Left renal cortex interstitium (tissue), 4 donors: ENCODE measurements around the gene TMEM132D. TPM values are rescaled to one million over a fixed set of nuclear protein-coding genes. Genes with fewer than 3 reads are reported as not detected.

ENCODE experiments used
- DNase-seq, 4 donors: peaks; one replicate each; pipeline ENCODE4 v3.0.0-alpha.2; 2013; ENCODE audit warnings: low read depth in 4 of 4, low spot score in 2 of 4, missing footprints in 1 of 4
- polyA plus RNA-seq, 4 donors: library from polyadenylated mRNA; unstranded; fragments of 120-200 nt; gene quantifications; one replicate each; pipeline ENCODE4 v1.2.1, GENCODE V29; 2013; ENCODE audit not compliant: insufficient read length in 4 of 4

Gene TMEM132D
- polyA plus RNA-seq, 4 donors = 1.2 to 2.3 (median 2.0) TPM

DNA sequence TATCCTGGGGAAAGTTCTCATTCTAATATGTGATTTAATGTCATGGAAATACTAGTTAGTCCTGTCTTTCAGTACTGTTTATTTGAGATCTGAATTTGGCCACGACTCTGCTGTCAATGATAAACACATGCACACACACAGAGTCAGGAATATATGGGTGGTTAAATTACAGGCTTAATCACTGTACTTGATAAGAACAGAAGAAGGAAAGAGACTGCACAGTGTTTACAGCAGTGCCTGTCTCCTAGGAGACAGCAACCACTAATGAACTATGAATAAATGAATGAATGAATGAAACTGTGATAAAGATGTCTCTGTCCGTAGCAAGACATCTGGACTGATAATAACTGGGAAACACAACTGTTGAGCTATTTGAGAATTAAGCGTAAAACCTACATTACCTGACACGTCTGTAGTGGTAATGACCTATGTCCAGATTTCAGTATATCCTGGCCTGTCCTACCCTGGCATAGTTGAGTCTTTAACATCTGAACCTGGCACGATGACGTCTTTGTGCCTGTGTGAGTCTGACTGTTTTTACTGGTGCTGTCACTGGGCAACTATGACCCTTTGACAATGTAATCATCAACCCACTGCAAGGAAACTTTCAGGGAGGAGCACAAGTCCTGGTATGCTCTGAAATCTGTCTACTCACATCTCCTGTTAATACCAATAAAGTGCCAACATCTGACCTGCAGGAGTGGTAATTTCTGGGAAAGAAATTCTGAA is 524.6 kb downstream of the TMEM132D start:
- no peak for DNase-seq

DNA sequence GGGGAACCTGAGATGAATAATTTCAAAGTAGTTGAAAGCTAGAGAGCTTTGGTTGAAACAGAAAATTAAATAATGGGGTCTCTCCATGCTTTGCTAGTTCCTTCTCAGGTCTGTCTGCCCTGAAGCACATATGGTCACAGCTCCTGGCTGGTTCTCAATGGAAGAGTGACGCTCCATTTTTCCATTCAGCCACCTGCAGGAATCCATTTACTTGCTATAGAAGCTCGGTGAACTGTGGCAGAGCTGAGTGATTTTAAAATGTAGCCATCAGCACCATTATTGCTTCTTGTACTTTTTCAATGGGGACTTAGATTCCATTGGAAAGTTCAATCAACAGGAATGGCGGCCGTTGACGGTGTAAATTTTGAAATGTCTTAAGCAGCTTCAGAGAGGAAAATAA is 525.3 kb downstream of the TMEM132D start:
- DNase-seq = no peak

DNA sequence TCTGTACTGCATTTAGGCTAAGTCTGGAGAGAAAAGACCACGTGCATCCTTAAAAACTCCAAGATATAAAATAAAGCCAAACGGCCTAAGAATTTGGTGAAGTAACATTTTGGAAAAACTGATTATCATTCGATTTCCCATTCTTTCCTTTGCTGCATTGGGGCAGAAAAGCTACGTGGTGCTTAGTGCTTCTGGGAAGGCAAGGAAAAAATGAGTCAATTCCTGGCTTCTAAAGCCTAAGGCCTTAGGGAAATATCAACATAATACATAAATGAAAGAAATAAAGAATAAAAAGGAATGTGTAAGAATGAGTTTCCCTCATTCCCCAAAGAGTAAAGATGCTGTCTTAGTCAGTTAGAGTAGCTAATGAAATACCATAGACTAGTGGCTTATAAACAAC is 530.1 kb downstream of the TMEM132D start:
- DNase-seq = no peak

DNA sequence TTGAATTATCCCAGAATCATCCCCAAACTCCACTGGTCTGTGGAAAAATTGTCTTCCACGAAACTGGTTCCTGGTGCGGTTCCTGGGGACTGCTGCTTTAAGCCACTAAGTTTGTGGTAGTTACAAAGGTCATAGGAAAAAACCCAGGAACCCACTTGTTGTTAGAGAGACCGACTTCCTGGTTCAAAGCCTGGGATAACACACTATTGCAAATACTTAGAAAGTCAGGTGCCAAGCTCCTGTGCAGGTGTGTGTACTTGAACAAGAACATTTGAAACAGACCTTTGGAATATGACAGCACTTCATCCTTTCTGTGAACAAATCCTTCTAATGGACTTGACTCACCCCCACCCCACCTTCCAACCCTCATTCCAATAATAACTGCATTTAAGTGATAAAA is 530.9 kb downstream of the TMEM132D start:
- no peak for DNase-seq

DNA sequence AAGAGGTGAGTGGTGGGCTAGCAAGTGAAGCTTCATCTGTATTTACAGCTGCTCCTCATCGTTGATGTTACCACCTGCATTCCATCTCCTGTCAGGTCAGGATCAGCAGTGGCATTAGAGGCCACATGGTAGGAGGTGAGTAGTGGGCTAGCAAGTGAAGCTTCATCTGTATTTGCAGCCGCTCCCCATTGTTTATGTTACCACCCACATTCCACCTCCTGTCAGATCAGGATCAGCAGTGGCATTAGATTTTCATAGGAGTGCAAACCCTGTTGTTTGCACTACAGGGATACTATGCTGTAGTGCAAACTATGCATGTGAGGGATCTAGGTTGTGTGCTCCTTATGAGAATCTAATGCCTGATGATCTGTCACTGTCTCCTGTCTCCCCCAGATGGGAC is 531.5 kb downstream of the TMEM132D start:
- no peak for DNase-seq

DNA sequence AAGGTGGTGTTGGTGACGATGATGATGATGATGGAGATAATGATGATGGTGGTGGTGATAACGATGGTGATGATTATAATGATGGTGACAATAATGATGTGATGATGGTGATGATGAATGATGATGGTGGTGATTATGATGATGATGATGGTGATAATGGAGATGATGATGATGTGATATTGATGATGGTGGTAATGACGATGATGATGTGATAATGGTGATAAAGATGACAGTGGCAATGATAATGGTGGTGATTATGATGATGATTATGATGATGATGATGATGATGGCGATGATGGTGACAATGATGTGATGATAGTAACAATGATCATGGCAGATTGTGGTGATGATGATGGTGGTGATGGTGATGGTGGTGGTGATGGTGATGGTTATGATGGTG is 532.6 kb downstream of the TMEM132D start:
- no peak for DNase-seq

DNA sequence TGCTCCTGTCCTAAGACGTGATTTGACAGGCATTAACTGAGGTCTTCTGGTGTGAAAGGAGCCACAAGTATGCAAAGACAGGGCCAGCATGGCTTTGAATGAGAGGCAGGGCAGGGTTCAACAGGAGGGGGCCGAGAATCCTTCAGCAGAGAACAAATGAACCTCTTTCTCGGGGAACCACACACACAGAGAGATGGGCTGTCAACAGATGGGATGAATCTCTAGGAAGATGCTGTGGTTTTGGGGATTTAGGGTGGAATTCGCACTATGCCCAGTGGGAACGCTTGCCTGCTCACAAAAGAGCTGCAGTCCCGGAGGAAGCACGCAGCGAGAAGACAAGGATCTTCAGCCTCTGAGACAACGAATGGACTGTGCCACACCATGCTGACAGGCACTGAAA is 537.2 kb downstream of the TMEM132D start:
- DNase-seq = no peak

DNA sequence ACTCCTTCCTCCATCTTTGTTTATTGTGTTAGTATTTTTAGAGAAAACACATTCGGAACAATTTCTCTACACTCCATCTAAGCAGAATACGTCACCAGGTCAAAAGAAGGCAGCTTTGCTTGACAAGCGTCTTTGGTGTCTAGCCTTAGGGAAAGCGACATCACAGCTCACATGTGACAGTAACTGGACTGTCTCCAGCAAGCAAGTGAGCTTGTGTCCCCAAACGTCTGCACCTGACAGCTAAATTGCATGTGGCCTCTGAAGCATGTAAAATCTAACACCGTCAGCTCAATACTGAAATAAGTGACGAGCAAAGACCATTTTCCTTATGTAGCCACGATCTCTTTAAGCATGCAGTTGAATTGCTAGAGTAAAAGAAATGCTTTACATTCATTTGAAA is 540.8 kb downstream of the TMEM132D start:
- no peak for DNase-seq

DNA sequence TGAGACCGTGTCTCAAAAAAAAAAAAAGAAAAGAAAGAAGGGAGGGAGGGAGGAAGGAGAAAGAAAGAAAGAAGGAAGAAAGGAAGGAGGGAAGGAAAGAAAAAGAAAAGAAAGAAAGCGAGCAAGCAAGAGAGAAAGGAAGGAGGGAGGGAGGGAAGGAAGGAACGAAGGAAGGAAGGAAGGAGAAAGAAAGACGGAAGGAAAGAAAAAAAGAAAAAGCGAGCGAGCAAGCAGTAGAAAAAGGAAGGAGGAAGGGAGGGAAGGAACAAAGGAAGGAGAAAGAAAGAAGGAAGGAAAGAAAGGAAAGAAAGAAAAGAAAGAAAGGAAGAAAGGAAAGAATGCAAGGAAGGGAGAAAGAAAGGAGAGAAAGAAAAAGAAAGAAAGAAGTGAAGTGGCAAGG is 546.6 kb downstream of the TMEM132D start:
- no peak for DNase-seq

DNA sequence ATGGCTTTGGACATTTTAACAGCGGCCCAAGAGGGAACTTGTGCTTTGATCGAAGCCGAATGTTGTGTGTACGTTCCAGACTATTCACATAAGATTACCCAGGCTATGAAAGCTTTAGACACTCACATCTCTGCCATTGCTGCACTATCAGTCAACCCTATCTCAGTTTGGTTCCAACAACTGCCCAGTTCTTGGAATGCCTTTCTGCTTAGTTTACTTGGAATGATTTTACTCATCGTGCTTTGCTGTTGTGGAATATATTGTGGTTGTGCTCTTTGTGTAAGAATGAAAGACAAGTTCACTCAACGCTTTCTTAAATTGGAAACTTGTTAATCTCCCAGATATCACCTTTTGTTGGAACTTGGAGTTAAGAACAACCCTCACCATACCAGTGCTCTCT is 552.3 kb downstream of the TMEM132D start:
- DNase-seq = no peak

DNA sequence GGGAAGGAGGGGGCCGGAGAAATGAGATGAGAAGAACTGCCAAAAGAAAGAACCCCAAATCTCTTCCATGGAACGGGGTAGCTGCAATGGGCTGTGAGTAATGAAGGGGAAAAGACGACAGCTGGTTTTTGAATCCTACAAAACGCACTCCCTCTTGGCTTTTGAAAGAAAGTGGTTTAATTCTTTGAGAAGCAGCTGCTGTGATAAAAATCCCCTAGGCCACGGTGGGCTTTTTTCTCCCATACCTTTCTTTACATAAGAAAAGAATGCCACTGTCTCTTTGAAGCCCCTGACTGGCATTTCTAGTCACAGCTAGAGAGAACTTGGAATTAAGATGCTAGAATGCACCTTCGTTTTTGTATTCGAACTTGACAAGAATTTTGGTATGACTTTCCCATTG is 564.5 kb downstream of the TMEM132D start:
- no peak for DNase-seq

DNA sequence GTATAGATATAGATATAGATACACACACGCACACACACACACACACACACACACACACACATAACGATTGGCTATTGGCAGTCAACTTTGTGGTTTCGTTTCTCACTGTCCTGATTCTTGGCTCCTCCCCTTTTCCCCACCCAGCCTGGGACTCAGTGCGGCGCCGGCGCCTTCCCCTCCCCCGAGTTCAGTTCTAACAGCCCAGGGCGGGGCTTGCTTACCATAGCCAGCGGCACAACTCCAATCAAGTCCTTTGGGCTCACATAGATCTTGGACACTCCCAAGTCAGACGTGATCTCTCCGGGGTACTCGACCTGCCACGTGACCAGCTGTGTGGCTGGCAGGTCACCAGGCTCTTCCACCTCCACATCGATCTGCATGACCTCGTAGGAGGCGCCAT is 566.4 kb downstream of the TMEM132D start:
- no peak for DNase-seq

DNA sequence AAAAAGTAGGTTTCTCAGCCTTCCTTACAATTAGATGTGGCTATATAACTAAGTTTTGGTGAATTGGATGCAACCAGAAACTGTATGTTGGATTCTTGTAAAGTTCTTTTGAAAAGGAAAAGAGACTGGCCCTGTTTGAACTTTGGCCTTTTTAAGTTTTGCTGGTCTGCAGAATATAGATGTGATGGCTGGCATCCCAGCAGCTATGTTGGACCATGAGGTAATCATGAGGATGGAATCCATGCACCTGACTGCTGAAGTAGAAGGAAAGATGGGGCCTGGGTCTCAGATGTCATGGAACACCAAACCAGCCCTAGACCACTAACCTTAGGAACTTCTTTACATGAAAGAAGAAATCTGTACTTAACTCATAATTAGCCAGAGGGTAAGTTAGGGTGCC is 568.1 kb downstream of the TMEM132D start:
- no peak for DNase-seq

DNA sequence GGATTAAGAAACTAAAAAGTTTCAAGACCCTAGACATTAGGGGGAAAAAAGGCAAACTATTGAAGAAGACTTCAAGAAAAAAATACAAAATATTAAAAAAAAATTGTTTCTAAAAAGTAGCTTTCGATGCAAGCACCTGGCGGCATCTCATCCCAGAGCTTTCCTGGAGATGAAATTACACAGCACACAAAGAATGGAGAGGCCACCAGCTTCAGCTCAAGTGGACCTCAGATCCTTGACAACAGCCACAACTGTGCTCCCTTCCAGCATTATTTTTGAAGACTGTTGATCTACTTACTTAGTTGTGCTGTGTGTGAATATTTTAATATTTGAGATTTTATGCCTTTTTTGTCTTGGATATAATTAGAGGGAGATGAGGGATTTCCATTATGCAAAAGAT is 571.5 kb downstream of the TMEM132D start:
- DNase-seq = no peak

DNA sequence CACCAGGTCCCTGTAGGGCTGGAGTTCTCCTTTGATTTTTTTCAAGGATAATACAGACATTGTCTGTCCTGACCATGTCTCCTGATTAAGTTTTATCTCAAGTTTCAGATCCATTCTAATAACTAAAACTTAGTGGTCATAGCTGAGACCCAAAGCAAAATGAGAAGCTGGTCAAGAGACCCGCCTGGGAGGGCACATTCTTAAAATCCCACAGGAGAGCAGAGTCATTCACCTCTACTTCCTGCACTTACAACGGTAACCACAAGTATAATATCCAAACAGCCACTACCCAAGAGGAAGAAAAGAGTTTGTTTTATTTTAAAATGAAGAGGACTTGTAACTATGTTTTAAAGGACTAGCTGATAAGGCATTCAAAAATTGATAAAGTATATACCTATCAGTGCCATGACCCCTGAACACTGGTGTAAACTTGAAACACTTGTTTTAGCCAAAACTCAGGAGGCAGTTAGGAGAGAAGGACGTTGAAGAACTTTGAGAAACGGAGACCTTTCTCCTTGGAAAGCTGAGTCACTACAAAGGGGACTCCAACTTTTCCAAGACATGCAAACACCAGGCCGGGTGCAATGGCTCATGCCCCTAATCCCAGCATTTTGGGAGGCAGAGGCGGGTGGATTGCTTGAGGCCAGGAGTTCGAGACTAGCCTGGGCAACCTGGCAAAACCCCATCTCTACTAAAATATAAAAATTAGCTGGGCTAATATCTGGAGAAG is 572.3 kb downstream of the TMEM132D start:
- no peak for DNase-seq

DNA sequence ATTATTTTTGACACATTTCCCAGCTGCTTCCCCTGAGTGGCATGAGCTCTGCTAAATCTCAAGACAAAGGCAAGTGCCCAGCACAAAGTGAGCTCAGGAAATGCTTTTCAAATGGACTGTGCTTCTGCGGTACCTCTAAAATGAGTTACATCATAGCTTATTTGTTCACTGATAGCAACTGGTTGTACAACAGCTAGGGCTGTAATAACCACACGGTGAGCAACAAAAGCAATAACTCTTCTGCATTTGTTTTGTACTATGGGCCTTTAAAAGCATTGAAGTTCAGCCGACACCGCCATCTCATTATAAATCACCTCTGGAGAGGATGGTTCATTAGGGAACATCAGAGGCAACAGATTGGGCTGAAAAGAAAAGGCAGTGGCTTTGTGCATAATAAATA is 575.6 kb downstream of the TMEM132D start:
- no peak for DNase-seq

DNA sequence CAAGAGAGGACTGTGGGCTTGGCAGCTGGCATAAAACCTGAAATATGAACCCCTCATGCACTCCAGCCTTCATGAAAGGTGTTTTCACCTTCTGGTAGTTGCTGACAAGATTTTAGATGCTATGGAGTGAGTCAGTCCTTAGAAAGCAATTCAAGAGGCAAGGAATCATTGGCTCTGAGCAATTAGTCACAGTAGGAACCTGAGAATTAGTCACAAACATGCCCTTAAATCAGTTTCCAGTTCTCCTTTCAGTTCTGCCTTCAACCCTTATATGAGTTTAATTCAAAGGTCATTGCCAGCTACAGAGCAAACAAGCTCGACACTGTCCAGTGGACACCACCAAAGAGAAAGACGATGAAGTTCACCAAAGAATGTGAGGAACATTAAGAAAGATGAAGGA is 578.3 kb downstream of the TMEM132D start:
- DNase-seq = no peak

DNA sequence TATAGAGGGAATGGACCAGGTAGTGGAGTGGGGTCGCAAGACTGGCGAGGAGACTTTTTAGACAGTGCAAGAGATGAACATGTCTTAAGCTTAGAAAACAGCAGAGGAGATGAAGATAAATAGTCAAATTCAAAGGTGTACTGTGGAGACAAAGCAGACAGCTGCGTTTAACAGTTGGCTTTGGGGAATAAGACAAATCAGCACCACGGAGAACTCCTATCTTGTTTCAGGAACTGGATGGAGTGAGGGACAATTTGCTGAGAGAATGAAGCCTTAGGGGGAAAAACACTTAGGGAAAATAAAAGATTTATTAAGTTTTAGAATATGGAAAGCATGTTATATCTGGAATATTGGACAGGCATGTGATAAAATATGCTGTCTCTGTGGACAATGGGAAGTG is 591.8 kb downstream of the TMEM132D start:
- DNase-seq = no peak

DNA sequence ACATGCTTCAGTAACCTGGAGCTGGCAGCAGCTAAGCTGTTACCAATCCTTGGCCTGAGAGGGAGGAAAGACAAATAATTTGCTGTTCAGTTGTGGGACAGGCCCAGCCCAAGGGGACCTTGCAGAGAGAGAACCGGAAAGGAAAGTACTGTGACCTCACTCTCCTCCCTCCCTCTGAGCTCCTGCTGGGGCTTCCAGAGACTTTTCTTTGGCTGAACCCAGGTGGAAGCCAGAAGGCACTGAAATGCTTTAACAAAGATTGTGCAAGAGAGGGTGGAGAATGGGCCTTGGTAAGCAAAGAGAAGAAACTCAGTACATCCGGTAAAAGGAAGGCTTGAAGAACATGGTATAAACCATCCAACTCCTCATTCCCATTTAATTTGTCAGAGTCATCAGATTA is 593.5 kb downstream of the TMEM132D start:
- DNase-seq = no peak

DNA sequence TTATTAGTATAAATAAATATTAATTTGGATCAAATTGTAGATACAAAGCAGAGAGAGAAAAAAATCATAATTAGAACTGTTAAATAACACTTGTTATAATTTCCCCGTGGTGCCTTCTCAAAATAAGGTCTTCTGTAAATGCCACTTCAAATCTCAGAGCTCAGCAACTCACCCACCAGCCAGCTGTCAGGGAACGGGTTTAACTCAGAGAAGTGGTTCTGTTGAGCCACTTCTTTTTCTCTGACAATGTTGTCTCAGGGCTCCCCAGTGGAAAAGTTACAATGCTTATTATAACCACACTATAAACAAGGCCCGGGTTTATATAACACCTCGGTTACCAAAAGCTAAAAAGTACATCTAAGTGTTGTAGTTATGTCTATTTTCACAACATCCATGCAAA is 598.0 kb downstream of the TMEM132D start:
- no peak for DNase-seq

DNA sequence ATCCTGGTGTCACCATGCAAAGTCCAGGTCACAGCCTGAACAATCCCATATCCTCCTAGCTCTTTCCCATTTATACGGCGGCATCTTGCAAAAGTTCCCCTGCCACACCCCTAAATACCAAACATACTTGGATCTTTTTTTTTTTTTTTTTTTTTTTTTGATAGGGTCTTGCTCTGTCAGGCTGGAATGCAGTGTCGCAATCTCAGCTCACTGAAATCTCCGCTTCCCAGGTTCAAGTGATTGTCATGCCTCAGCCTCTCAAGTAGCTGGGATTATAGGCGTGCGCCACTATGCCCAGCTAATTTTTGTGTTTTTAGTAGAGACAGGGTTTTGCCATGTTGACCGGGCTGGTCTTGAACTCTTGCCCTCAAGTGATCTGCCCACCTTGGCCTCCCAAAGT is 599.3 kb downstream of the TMEM132D start:
- DNase-seq = no peak

DNA sequence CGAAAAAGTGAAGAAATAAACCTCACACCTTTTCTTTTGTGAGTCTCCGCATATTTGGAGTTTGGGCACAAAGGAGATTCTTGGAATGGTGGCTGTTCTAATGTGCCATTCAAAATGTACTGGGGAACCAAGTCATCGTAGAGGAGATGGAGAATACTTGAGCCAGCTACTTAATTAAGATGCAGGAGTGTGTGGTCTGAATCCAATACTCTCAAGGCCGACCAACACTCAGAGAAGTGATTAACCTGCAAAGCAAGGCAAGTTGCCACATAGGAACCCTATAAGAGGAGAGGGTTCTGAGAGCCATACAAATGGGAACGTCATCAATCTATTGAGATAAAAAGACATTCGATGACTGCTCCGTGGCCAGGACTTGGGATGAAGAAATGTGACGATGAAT is 603.8 kb downstream of the TMEM132D start:
- DNase-seq = no peak
